PC-9 (cell line): ENCODE measurements around the gene CD44.

Experiments
- EZH2 ChIP-seq: fragments of 200-600 bp; sonication (generic); IDR thresholded peaks from 2 replicates; pipeline ENCODE4 v1.8.0; 2017; ENCODE audit warnings: antibody characterized with exemption, low read depth
- TF ChIP-seq, protein P1 (sequence below): fragments of 200-600 bp; sonication (generic); conservative IDR thresholded peaks from 2 replicates; pipeline ENCODE4 v1.6.1; 2017; ENCODE audit warnings: mixed run types, antibody characterized with exemption, mild to moderate bottlenecking, moderate library complexity

- TF ChIP-seq, protein P1, sequence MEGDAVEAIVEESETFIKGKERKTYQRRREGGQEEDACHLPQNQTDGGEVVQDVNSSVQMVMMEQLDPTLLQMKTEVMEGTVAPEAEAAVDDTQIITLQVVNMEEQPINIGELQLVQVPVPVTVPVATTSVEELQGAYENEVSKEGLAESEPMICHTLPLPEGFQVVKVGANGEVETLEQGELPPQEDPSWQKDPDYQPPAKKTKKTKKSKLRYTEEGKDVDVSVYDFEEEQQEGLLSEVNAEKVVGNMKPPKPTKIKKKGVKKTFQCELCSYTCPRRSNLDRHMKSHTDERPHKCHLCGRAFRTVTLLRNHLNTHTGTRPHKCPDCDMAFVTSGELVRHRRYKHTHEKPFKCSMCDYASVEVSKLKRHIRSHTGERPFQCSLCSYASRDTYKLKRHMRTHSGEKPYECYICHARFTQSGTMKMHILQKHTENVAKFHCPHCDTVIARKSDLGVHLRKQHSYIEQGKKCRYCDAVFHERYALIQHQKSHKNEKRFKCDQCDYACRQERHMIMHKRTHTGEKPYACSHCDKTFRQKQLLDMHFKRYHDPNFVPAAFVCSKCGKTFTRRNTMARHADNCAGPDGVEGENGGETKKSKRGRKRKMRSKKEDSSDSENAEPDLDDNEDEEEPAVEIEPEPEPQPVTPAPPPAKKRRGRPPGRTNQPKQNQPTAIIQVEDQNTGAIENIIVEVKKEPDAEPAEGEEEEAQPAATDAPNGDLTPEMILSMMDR, result no peak
- TF ChIP-seq EZH2, result no peak
These were observed 27.7 kb downstream of the CD44 start for GRCh38 chr11:35166369-35167360.
